HepG2 (cell line): ENCODE results near the gene CLDN15. TPM values are rescaled to one million over a fixed set of nuclear protein-coding genes. Genes with fewer than 3 reads are reported as not detected.
A peak's percentile ranks its signal among the peaks of the same experiment; 100 is the strongest.

Source experiments
- ARNT ChIP-seq: fragments of 450-650 bp; IDR thresholded peaks from 2 replicates; pipeline ENCODE4 v1.6.1; 2017
- EZH2 ChIP-seq: conservative IDR thresholded peaks from 2 replicates; pipeline ENCODE4 v1.6.1; 2012; ENCODE audit warnings: mild to moderate bottlenecking, low read depth, low read length, moderate library complexity
- FOXK1 ChIP-seq: sonication (generic); formaldehyde crosslinking; IDR thresholded peaks from 2 replicates; pipeline ENCODE4 v1.4.0; 2020; ENCODE audit warnings: low read depth, missing genetic modification reagents, borderline replicate concordance
- GATAD1 ChIP-seq: IDR thresholded peaks from 2 replicates; pipeline ENCODE4 v1.6.1; 2016; ENCODE audit warnings: missing genetic modification reagents, missing compliant biosample characterization
- HCFC1 ChIP-seq: fragments of 150-350 bp; IDR thresholded peaks from 2 replicates; pipeline ENCODE4 v1.6.1; 2014; ENCODE audit warnings: low read depth, low read length
- JDP2 ChIP-seq: sonication (generic); formaldehyde crosslinking; IDR thresholded peaks from 2 replicates; pipeline ENCODE4 v1.8.1; 2022; ENCODE audit warnings: missing genetic modification reagents, borderline replicate concordance
- KAT7 ChIP-seq: IDR thresholded peaks from 2 replicates; pipeline ENCODE4 v1.6.1; 2018; ENCODE audit warnings: borderline replicate concordance, missing compliant biosample characterization
- MXD4 ChIP-seq: IDR thresholded peaks from 2 replicates; pipeline ENCODE4 v1.6.1; 2016; ENCODE audit warnings: mild to moderate bottlenecking, missing biosample characterization, missing genetic modification reagents
- NCOR1 ChIP-seq: fragments of 200-600 bp; sonication (generic); IDR thresholded peaks from 2 replicates; pipeline ENCODE4 v1.7.0; 2017; ENCODE audit warnings: antibody characterized with exemption, low read length, borderline replicate concordance
- PAX8 ChIP-seq: sonication (generic); formaldehyde crosslinking; IDR thresholded peaks from 2 replicates; pipeline ENCODE4 v1.8.0; 2022; ENCODE audit warnings: mild to moderate bottlenecking, missing genetic modification reagents, borderline replicate concordance
- POLR2AphosphoS2 ChIP-seq: IDR thresholded peaks from 2 replicates; pipeline ENCODE4 v1.6.1; 2011; ENCODE audit warnings: low read depth, low read length, improper control_type of control experiment
- RBFOX2 ChIP-seq: fragments of 200-400 bp; formaldehyde crosslinking; IDR thresholded peaks from 2 replicates; pipeline ENCODE4 v1.6.1; 2017; ENCODE audit warnings: low read depth, mild to moderate bottlenecking, low read length
- REPIN1 ChIP-seq: sonication (generic); formaldehyde crosslinking; IDR thresholded peaks from 2 replicates; pipeline ENCODE4 v1.8.0; 2022; ENCODE audit warnings: missing genetic modification reagents, low read depth, mild to moderate bottlenecking, borderline replicate concordance
- ZFY ChIP-seq: sonication (generic); formaldehyde crosslinking; IDR thresholded peaks from 2 replicates; pipeline ENCODE4 v1.4.0; 2020; ENCODE audit warnings: missing genetic modification reagents
- ZNF124 ChIP-seq: sonication (generic); formaldehyde crosslinking; IDR thresholded peaks from 2 replicates; pipeline ENCODE4 v1.4.0; 2020; ENCODE audit warnings: missing genetic modification reagents
- ZNF343 ChIP-seq: sonication (generic); formaldehyde crosslinking; IDR thresholded peaks from 2 replicates; pipeline ENCODE4 v1.4.0; 2020; ENCODE audit warnings: mild to moderate bottlenecking, missing genetic modification reagents
- ZNF557 ChIP-seq: sonication (generic); formaldehyde crosslinking; IDR thresholded peaks from 2 replicates; pipeline ENCODE4 v1.4.0; 2020; ENCODE audit warnings: missing genetic modification reagents
- ZNF577 ChIP-seq: sonication (generic); formaldehyde crosslinking; IDR thresholded peaks from 2 replicates; pipeline ENCODE4 v1.4.0; 2020; ENCODE audit warnings: mild to moderate bottlenecking, low read depth, missing genetic modification reagents, borderline replicate concordance
- ZNF749 ChIP-seq: sonication (generic); formaldehyde crosslinking; IDR thresholded peaks from 2 replicates; pipeline ENCODE4 v1.8.0; 2022; ENCODE audit warnings: mild to moderate bottlenecking, missing genetic modification reagents, moderate library complexity, borderline replicate concordance
- polyA plus RNA-seq, 8 experiments: library from polyadenylated mRNA; depleted of rRNA in 3 of 8; stranded (reverse) in 7 of 8; unstranded in 1 of 8; fragments of >200 nt; fragmentation: Illumina TruSeq in 4 of 8; extraction: Trizol in 4 of 8; gene quantifications; 2 replicates each; pipeline versions ENCODE4 v1.2.1 to v1.2.3, GENCODE V29; 2011 to 2016; ENCODE audit warnings: low read depth in 4 of 8, missing spikeins in 1 of 8, mixed read lengths in 1 of 8; ENCODE audit not compliant: insufficient read depth in 1 of 8
- total RNA-seq, 5 experiments: library from RNA; depleted of rRNA; stranded (reverse); fragments of >200 nt; fragmentation: Illumina TruSeq; extraction: Trizol; gene quantifications; 2 replicates each; pipeline ENCODE4 v1.2.3, GENCODE V29; 2016; ENCODE audit warnings: low read depth in 1 of 5
- TF ChIP-seq, protein P1 (sequence below): sonication (generic); formaldehyde crosslinking; IDR thresholded peaks from 2 replicates; pipeline ENCODE4 v1.4.0; 2020; ENCODE audit warnings: missing genetic modification reagents
- TF ChIP-seq, protein P2 (sequence below): sonication (generic); formaldehyde crosslinking; IDR thresholded peaks from 2 replicates; pipeline ENCODE4 v1.4.0; 2020; ENCODE audit warnings: missing genetic modification reagents, borderline replicate concordance
- TF ChIP-seq, protein P3 (sequence below): sonication (generic); formaldehyde crosslinking; IDR thresholded peaks from 2 replicates; pipeline ENCODE4 v1.8.1; 2022; ENCODE audit warnings: low read depth, mild to moderate bottlenecking, missing genetic modification reagents

Gene CLDN15
- total and polyA plus RNA-seq, 2 of the 13 experiments (the other 11 are each of a cell fraction or from before 2014, with no cell fraction given), result 7.1 to 17.8 TPM

DNA sequence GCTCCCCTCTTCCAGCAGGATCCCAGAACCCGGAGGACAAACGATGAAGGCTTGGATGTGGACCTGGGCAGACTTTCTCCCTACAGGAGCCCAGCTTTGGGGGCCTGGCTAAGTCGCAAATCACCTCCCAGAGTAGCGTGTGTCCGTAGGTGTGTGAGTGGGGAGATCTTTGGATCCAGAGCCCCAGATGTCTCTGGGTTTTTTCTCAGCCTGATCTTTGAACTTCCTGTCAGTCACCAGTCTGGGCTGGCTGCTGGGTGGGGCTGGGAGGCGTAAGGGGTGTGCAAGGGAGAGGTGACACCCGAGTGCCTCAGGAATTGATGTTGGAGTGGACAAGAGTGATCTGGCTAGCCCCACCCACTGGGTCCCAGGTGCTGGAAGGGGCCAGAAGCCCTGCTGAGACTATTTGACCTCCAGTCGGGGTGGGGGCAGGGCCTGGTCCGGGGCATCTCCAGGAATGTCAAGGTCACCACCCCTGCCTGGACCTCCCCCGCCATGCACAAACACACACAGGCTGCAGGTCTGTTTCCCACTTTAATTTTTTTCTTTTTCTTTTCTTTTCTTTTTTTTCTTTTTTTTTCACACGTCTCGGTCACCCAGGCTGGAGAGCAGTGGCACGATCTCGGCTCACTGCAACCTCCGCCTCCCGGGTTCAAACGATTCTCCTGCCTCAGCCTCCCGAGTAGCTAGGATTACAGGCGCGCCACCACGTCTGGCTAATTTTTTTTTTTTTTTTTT is 36.6 kb downstream of the CLDN15 start, which contains the start of gene MOGAT3 (continued):
- TF ChIP-seq JDP2 (CRISPR knock-in tag), result no peak; the same call in 1 of the 2 replicates
- TF ChIP-seq PAX8 (CRISPR knock-in tag), result no peak
- TF ChIP-seq EZH2, result no peak
- TF ChIP-seq ARNT, result no peak
- no peak for TF ChIP-seq ZNF343 (CRISPR knock-in tag)
- TF ChIP-seq MXD4 (CRISPR knock-in tag), result no peak
- TF ChIP-seq, protein P1, sequence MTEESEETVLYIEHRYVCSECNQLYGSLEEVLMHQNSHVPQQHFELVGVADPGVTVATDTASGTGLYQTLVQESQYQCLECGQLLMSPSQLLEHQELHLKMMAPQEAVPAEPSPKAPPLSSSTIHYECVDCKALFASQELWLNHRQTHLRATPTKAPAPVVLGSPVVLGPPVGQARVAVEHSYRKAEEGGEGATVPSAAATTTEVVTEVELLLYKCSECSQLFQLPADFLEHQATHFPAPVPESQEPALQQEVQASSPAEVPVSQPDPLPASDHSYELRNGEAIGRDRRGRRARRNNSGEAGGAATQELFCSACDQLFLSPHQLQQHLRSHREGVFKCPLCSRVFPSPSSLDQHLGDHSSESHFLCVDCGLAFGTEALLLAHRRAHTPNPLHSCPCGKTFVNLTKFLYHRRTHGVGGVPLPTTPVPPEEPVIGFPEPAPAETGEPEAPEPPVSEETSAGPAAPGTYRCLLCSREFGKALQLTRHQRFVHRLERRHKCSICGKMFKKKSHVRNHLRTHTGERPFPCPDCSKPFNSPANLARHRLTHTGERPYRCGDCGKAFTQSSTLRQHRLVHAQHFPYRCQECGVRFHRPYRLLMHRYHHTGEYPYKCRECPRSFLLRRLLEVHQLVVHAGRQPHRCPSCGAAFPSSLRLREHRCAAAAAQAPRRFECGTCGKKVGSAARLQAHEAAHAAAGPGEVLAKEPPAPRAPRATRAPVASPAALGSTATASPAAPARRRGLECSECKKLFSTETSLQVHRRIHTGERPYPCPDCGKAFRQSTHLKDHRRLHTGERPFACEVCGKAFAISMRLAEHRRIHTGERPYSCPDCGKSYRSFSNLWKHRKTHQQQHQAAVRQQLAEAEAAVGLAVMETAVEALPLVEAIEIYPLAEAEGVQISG (CRISPR knock-in tag), result peak; percentile 60; the same call in 1 of the 2 replicates
- no peak for TF ChIP-seq ZNF577 (CRISPR knock-in tag)
- TF ChIP-seq, protein P2, sequence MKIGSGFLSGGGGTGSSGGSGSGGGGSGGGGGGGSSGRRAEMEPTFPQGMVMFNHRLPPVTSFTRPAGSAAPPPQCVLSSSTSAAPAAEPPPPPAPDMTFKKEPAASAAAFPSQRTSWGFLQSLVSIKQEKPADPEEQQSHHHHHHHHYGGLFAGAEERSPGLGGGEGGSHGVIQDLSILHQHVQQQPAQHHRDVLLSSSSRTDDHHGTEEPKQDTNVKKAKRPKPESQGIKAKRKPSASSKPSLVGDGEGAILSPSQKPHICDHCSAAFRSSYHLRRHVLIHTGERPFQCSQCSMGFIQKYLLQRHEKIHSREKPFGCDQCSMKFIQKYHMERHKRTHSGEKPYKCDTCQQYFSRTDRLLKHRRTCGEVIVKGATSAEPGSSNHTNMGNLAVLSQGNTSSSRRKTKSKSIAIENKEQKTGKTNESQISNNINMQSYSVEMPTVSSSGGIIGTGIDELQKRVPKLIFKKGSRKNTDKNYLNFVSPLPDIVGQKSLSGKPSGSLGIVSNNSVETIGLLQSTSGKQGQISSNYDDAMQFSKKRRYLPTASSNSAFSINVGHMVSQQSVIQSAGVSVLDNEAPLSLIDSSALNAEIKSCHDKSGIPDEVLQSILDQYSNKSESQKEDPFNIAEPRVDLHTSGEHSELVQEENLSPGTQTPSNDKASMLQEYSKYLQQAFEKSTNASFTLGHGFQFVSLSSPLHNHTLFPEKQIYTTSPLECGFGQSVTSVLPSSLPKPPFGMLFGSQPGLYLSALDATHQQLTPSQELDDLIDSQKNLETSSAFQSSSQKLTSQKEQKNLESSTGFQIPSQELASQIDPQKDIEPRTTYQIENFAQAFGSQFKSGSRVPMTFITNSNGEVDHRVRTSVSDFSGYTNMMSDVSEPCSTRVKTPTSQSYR (CRISPR knock-in tag), result peak; percentile 99
- TF ChIP-seq NCOR1, result peak; percentile 90; the same call in 1 of the 2 replicates
- peak; percentile 56 for TF ChIP-seq REPIN1 (CRISPR knock-in tag)
- TF ChIP-seq FOXK1, result peak; percentile 49; the same call in 1 of the 2 replicates
- no peak for TF ChIP-seq ZNF557 (CRISPR knock-in tag)
- TF ChIP-seq KAT7 (CRISPR knock-in tag), result no peak
- TF ChIP-seq, protein P3, sequence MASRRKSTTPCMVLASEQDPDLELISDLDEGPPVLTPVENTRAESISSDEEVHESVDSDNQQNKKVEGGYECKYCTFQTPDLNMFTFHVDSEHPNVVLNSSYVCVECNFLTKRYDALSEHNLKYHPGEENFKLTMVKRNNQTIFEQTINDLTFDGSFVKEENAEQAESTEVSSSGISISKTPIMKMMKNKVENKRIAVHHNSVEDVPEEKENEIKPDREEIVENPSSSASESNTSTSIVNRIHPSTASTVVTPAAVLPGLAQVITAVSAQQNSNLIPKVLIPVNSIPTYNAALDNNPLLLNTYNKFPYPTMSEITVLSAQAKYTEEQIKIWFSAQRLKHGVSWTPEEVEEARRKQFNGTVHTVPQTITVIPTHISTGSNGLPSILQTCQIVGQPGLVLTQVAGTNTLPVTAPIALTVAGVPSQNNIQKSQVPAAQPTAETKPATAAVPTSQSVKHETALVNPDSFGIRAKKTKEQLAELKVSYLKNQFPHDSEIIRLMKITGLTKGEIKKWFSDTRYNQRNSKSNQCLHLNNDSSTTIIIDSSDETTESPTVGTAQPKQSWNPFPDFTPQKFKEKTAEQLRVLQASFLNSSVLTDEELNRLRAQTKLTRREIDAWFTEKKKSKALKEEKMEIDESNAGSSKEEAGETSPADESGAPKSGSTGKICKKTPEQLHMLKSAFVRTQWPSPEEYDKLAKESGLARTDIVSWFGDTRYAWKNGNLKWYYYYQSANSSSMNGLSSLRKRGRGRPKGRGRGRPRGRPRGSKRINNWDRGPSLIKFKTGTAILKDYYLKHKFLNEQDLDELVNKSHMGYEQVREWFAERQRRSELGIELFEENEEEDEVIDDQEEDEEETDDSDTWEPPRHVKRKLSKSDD (CRISPR knock-in tag), result no peak
- TF ChIP-seq ZNF749 (CRISPR knock-in tag), result no peak
- TF ChIP-seq GATAD1 (CRISPR knock-in tag), result peak; percentile 51; the same call in 1 of the 2 replicates
- TF ChIP-seq RBFOX2, result no peak
- no peak for TF ChIP-seq ZNF124 (CRISPR knock-in tag)
- no peak for TF ChIP-seq HCFC1
- TF ChIP-seq POLR2AphosphoS2, result no peak
- TF ChIP-seq ZFY (CRISPR knock-in tag), result peak; percentile 43; the same call in 1 of the 2 replicates
